Prostate gland (tissue), 2 donors: ENCODE results near the gene HMGCL.

Experiments
- POLR2A ChIP-seq: fragments of 450-650 bp; IDR thresholded peaks from one replicate; pipeline ENCODE4 v1.6.1; 2016; ENCODE audit warnings: antibody characterized with exemption, mild to moderate bottlenecking
- TF ChIP-seq, protein P1 (sequence below), 4 experiments: fragments of 200-600 bp in 2 of 4; fragments of 450-650 bp in 2 of 4; sonication (generic) in 2 of 4; IDR thresholded peaks; 1 replicate in 3 of 4; 2 replicates in 1 of 4; pipeline ENCODE4 v1.5.1; 2016 to 2019; ENCODE audit warnings: antibody characterized with exemption in 4 of 4, mild to moderate bottlenecking in 2 of 4, moderate library complexity in 2 of 4

DNA sequence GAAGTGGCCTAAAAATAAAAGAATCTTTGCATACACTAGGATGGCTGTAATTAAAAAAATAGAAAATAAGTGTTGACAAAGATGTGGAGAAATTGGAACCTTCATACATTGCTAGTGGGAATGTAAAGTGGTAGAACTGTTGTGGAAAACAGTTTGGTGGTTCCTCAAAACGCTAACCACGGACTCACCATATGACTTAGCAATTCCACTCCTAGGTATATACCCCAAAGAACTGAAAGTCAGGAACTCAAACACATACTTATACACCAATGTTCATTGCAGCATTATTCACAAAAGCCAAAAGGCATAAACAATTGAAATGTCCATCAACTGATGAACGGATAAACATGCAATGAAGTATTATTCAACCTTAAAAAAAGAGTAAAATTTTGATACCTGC lies 10.8 kb upstream of the HMGCL start:
- TF ChIP-seq, protein P1, sequence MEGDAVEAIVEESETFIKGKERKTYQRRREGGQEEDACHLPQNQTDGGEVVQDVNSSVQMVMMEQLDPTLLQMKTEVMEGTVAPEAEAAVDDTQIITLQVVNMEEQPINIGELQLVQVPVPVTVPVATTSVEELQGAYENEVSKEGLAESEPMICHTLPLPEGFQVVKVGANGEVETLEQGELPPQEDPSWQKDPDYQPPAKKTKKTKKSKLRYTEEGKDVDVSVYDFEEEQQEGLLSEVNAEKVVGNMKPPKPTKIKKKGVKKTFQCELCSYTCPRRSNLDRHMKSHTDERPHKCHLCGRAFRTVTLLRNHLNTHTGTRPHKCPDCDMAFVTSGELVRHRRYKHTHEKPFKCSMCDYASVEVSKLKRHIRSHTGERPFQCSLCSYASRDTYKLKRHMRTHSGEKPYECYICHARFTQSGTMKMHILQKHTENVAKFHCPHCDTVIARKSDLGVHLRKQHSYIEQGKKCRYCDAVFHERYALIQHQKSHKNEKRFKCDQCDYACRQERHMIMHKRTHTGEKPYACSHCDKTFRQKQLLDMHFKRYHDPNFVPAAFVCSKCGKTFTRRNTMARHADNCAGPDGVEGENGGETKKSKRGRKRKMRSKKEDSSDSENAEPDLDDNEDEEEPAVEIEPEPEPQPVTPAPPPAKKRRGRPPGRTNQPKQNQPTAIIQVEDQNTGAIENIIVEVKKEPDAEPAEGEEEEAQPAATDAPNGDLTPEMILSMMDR (IDR thresholded peaks at IDR 0.05): no peak
- TF ChIP-seq POLR2A: no peak
